NCI-H2171 treated with DMSO at 0.1 percent for 48 hours (cell line): ENCODE data around the gene WDR27.
A peak's percentile ranks its signal among the peaks of the same experiment; 100 is the strongest.
"Not testable (repeated sequence)": the region's sequence is repeated elsewhere in the genome, so short reads cannot be mapped to it uniquely, and the experiment has no call there.

ENCODE experiments used
- DNase-seq: peaks from one replicate; lab custom pipeline; 2025; lab: John Stamatoyannopoulos, UW

The WDR27 gene

GRCh38 chr6:169661391-169661756 lies 40.5 kb downstream of the WDR27 start:
- DNase-seq: no peak

GRCh38 chr6:169660751-169661390 lies 41.0 kb downstream of the WDR27 start:
- DNase-seq: no peak

GRCh38 chr6:169659820-169660610 lies 41.8 kb downstream of the WDR27 start:
- no peak for DNase-seq

- no peak for DNase-seq
These were observed 44.6 kb downstream of the WDR27 start for GRCh38 chr6:169657284-169657610.

GRCh38 chr6:169656546-169657283 lies 45.1 kb downstream of the WDR27 start:
- DNase-seq: no peak

- DNase-seq: peak; percentile 29
These were observed 47.0 kb downstream of the WDR27 start for GRCh38 chr6:169654598-169655391.

- no peak for DNase-seq
These were observed 48.1 kb downstream of the WDR27 start for GRCh38 chr6:169653691-169654090.

- DNase-seq: no peak
These were observed 48.9 kb downstream of the WDR27 start for GRCh38 chr6:169652896-169653295.

- DNase-seq: no peak
These were observed 50.3 kb downstream of the WDR27 start for GRCh38 chr6:169651498-169651897.

- no peak for DNase-seq
These were observed 50.9 kb downstream of the WDR27 start for GRCh38 chr6:169650959-169651292.

GRCh38 chr6:169650241-169650958 lies 51.4 kb downstream of the WDR27 start:
- DNase-seq: no peak

GRCh38 chr6:169648617-169649016 lies 53.2 kb downstream of the WDR27 start:
- no peak for DNase-seq

- DNase-seq: no peak
These were observed 53.7 kb downstream of the WDR27 start for GRCh38 chr6:169648092-169648491.

GRCh38 chr6:169647637-169648036 lies 54.2 kb downstream of the WDR27 start:
- no peak for DNase-seq

GRCh38 chr6:169646906-169647567 lies 54.8 kb downstream of the WDR27 start:
- no peak for DNase-seq

- not testable (repeated sequence) for DNase-seq
These were observed 56.4 kb downstream of the WDR27 start for GRCh38 chr6:169645459-169645858.

- DNase-seq: peak; percentile 2
These were observed 58.3 kb downstream of the WDR27 start for GRCh38 chr6:169643521-169643920.

- no peak for DNase-seq
These were observed 59.4 kb downstream of the WDR27 start for GRCh38 chr6:169642455-169642854.

GRCh38 chr6:169641461-169642085 lies 60.3 kb downstream of the WDR27 start:
- no peak for DNase-seq

GRCh38 chr6:169640983-169641382 lies 60.8 kb downstream of the WDR27 start:
- DNase-seq: no peak

GRCh38 chr6:169640351-169640852 lies 61.4 kb downstream of the WDR27 start:
- no peak for DNase-seq
